Left ventricle myocardium inferior (tissue), 1 donor: Measurements from ENCODE around the gene GRHL1. TPM values are rescaled to one million over a fixed set of nuclear protein-coding genes. Genes with fewer than 3 reads are reported as not detected.

Source experiments
- DNase-seq: peaks from one replicate; pipeline ENCODE4 v3.0.0-alpha.2; 2020
- H3K27ac ChIP-seq: fragments of 200-600 bp; replicated peaks from 2 replicates; pipeline ENCODE4 v1.8.0; 2021
- H3K27me3 ChIP-seq: fragments of 200-600 bp; 2 replicates; pipeline ENCODE4 v1.8.0; 2021; ENCODE audit warnings: low read depth
- H3K36me3 ChIP-seq: fragments of 200-600 bp; 2 replicates; pipeline ENCODE4 v1.8.0; 2021
- H3K4me1 ChIP-seq: fragments of 200-600 bp; 2 replicates; pipeline ENCODE4 v1.8.0; 2021
- H3K4me3 ChIP-seq: fragments of 200-600 bp; 2 replicates; pipeline ENCODE4 v1.8.0; 2021; ENCODE audit warnings: mild to moderate bottlenecking, moderate library complexity
- H3K9me3 ChIP-seq: fragments of 200-600 bp; replicated peaks from 2 replicates; pipeline ENCODE4 v1.8.0; 2021
- CTCF ChIP-seq: fragments of 200-600 bp; IDR thresholded peaks from 2 replicates; pipeline ENCODE4 v1.8.0; 2021; ENCODE audit warnings: antibody characterized with exemption, mild to moderate bottlenecking, borderline replicate concordance
- intact Hi-C: fragments of 100-400 bp; cut with micrococcal nuclease; formaldehyde crosslinking; loops from one replicate; pipeline ENCODE4 v1.11.0; 2022
- total RNA-seq: library from RNA; stranded (reverse); fragmentation: NEBNext Ultra II Directional; extraction: Animal tissue kit (Norgen Biotek cat#: 25700); gene quantifications from one replicate; pipeline ENCODE4 v1.2.1, GENCODE V29; 2021
- donor health status: DM: no; HTN: yes; CAD: no; lungs with severe emphysema.

Gene GRHL1
- total RNA-seq, 1 donor from 2014 or later = 0.69 TPM

GRCh38 chr2:9974343-9974742 lies 22.9 kb downstream of the GRHL1 start:
- intact Hi-C loops = no loop called here
- no peak overlapping the region for H3K27ac ChIP-seq

GRCh38 chr2:9975328-9975727 lies 23.8 kb downstream of the GRHL1 start:
- Histone ChIP-seq H3K4me1 (peaks cover 32% of the 10 kb centered on the region), H3K27me3 (no peaks in the 10 kb centered on the region), H3K36me3 (no peaks in the 10 kb centered on the region), H3K9me3 (no peaks in the 10 kb centered on the region), H3K27ac (no peak overlapping the region), H3K4me3 (no peak overlapping the region)
- DNase-seq = no peak
- no peak for TF ChIP-seq CTCF
- intact Hi-C loops = no loop called here

More at GRCh38 chr2:9974343-9974742, 22.9 kb downstream of the GRHL1 start:
- Histone ChIP-seq H3K4me1 (peaks cover 32% of the 10 kb centered on the region), H3K27me3 (no peaks in the 10 kb centered on the region), H3K9me3 (no peaks in the 10 kb centered on the region), H3K4me3 (no peak overlapping the region), H3K36me3 (no peaks in the 10 kb centered on the region)
- DNase-seq = no peak
- no peak for TF ChIP-seq CTCF

- intact Hi-C loops = no loop called here
- TF ChIP-seq CTCF = no peak
- no peak for DNase-seq
- no peaks in the 10 kb centered on the region for H3K36me3 ChIP-seq
- no peaks in the 10 kb centered on the region for H3K9me3 ChIP-seq
- no peak overlapping the region for H3K27ac ChIP-seq
- no peak overlapping the region for H3K4me3 ChIP-seq
- H3K27me3 ChIP-seq = no peaks in the 10 kb centered on the region
- H3K4me1 ChIP-seq = peaks cover 32% of the 10 kb centered on the region
These were observed 24.4 kb downstream of the GRHL1 start for GRCh38 chr2:9975805-9976447.

- Histone ChIP-seq H3K9me3 (no peaks in the 10 kb centered on the region), H3K27me3 (no peaks in the 10 kb centered on the region), H3K4me3 (no peak overlapping the region), H3K36me3 (no peaks in the 10 kb centered on the region), H3K4me1 (peaks cover 46% of the 10 kb centered on the region), H3K27ac (no peak overlapping the region)
- no peak for TF ChIP-seq CTCF
- intact Hi-C loops = loop anchor here (5.0 kb wide), 1 partner anchor 67 kb away; no protein-coding TSS in a partner anchor
- DNase-seq = no peak
These were observed 28.5 kb downstream of the GRHL1 start for GRCh38 chr2:9979977-9980376.

- Histone ChIP-seq H3K4me1 (peaks cover 41% of the 10 kb centered on the region), H3K36me3 (no peaks in the 10 kb centered on the region), H3K9me3 (no peaks in the 10 kb centered on the region), H3K27ac (no peak overlapping the region), H3K27me3 (no peaks in the 10 kb centered on the region), H3K4me3 (no peak overlapping the region)
- intact Hi-C loops = loop anchor here (5.0 kb wide), 1 partner anchor 67 kb away; no protein-coding TSS in a partner anchor
- no peak for TF ChIP-seq CTCF
- DNase-seq = no peak
These were observed 29.0 kb downstream of the GRHL1 start for GRCh38 chr2:9980520-9980919.
